GM19239 (cell line): ENCODE measurements around the gene EIF1AX.
"Not testable (repeated sequence)": the region's sequence is repeated elsewhere in the genome, so short reads cannot be mapped to it uniquely, and the experiment has no call there.

Source experiments
- DNase-seq: peaks from one replicate; pipeline ENCODE4 v3.0.0; 2011; ENCODE audit warnings: low spot score; ENCODE audit not compliant: insufficient read length
- FAIRE-seq: peaks from 2 replicates; lab custom pipeline; 2011; peaks lifted over from hg19 to GRCh38; lab: Jason Lieb, UNC

The EIF1AX gene

DNA sequence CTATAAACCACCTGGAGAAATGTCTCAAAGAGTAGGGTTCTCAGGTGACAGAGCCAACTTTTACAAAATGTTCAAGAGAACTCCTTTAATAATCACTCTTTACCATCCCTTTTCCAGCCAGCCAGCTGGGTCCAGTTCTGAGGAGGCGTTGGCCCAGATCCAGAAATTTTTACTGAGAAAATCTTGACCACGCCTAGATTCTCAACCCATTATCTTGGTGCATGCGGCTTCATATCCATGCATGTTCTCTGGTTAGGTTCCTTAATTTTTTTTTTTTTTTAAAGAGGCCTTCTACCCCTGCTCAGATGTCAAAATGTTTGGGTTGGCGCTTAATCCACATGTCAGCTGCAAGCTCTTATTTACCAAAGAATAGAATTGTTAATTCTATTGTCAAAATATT, 13.0 kb downstream of the EIF1AX start:
- DNase-seq (no peak), FAIRE-seq (no peak)

DNA sequence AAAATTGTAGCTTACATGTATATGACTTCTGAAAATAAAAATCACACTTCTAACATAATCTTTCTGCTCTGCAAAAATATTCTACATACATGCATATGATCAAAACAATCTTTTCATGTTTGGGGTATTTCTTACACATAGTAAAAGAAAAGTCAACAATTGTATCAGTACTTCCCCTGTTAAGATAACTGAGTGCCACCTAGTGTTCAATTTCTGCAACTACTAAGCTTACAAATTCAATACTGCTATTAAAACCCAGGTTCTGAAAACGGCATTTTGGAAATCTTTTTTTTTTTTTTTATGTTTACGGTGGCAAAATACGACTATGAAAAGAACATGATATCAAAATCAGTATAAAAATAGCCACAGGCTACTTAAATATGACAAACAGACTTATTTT, 14.2 kb downstream of the EIF1AX start:
- FAIRE-seq, DNase-seq: not testable (repeated sequence)

DNA sequence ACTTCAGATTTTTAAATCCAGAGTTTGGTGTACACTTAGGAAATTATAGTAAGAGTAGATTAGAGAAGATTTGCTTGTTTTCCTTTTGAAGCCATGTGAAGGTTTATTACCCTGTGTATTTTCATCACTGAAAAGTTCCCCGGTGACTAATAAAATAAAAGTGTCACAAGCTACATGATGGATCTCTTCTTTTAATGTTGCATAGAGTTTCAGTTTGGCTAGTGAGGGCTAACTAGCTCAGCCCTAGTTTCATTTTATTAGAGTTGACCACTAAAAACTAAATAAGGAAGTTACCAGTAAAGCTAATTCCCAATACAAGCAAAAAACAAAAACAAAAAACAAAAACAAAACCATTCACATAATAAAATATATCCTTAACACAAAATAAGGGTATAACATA, 14.8 kb downstream of the EIF1AX start:
- not testable (repeated sequence) for FAIRE-seq

GRCh38 chrX:20124964-20125363, 16.7 kb downstream of the EIF1AX start:
- DNase-seq, result no peak
- no peak for FAIRE-seq

More for the DNA sequence above, 14.8 kb downstream of the EIF1AX start:
- DNase-seq, result not testable (repeated sequence)

DNA sequence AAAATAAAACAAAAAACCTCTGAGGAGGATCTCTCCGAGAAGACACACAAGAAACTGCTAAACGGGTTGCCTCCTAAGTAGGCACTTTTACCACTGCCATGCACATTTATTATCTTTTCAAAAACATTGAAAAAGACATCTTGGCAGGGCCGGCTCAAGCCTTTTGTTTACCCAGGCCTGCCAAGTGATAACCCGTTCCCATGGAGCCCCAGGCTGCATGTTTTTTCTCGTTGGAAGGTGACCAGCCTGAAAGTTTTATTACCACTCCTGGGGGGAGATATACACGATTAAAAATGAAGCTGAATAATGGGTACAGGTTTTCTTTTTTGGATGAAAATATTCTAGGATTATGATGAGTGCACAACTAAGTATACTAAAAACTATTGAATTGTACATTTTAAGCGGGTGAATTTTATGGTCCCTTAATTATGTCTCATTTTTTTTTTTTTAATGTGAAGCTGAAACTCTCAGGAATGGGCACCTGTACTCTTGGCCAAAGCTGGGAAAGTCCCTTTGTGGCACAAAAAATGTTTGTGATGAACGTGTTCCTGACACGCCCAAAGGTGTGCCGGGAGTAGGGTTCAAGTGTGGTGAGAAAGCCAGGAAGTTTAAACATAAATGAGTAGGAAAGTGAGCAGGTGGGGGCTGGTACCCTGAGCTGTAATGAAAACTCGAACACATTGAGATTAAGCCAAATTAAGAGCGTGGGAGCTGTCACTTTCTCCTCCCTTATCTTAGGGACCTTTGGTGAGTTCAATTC, 23.4 kb downstream of the EIF1AX start:
- no peak for DNase-seq
- no peak for FAIRE-seq

- DNase-seq, result no peak
- no peak for FAIRE-seq
Observed at GRCh38 chrX:20116577-20117240, 24.9 kb downstream of the EIF1AX start, which contains the start of gene MAP7D2. MAP7D2 (minus strand) TSS chrX:20116907; CDS start chrX:20116879, 28 bp downstream.

GRCh38 chrX:20116087-20116576, 25.5 kb downstream of the EIF1AX start:
- FAIRE-seq (no peak), DNase-seq (no peak)

DNA sequence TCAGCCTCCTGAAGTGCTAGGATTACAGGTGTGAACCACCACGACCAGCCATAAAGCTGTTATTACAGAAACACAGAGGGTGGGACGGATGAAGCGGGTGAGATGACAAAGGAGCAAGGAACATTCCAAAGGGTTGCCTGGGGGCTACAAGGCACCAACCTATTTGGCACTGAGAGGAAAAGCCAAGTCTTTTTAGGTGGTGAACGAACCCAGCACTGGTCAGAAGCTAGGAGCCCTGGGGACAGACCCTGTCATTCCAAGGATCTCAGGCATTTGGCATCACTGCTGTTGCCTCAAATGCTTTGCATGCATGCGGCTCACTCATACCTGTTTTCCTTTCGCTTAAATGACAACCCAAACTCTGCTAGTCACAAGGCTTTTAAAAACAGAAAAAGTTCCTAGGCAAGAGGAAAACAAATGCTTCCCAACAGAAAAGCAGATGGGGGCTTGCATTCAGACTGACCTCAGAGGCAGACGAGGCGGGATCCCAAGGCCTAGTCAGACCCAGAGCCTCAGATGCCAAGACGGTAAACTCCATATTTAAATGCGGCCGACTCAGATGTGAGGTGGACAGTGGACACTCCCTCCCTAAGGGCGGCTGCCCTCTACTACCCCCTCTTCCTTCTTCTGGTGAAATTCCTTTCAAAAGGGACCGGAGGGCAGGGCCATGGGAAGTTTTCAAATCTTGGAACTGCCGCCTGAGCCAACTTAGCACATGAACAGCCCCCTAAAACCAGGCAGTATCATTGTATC, 29.4 kb downstream of the EIF1AX start:
- DNase-seq (no peak), FAIRE-seq (no peak)

DNA sequence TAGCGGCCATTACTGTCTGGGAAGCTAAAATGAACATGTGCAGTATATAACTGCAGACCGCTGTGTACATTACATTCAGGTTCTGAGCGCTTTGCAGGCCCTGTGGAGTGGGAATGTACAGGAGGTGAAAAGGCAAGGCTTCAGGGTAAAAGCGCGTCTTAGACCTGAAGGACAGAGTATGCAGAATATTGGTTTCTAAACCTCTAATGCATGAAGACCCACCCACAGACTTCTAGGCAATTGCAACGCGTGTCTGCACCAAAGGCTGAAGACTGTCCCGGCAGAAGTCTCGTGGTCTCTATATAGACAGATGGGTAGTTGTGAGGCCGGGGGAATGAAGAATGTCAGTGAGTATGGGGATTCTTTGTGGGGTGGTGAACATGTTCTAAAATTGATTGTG, 30.4 kb downstream of the EIF1AX start:
- FAIRE-seq (no peak), DNase-seq (no peak)

DNA sequence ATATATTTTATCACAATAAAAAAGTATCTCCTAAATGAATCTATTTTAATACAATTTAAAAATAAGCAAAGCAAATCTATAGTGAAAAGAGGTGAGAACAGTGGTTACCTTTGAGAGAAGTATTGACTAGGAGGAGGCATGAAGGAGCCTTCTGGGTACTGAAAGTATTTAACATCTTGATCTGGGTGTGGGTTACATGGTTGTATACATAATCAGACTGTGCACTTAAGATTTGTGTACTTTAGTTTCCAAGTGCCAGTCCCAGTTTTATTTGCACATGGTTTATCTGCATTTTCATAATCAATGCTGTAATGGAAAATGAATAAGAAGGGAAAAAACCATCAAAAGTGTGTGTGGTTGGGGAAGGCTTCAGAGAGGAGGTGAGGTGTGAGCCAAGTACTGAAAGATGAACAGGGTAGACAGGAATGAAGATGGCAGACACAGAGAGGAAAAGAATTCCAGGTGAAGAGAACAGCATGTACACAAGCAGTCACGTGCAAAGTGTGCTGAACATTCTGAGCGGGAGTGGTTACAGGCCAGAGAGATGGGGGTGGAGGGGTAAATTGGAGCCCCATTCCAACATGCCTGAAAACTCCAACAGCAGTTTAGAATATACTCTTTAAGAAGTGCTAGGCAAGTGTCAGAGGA, 39.6 kb downstream of the EIF1AX start:
- no peak for DNase-seq
- FAIRE-seq, result no peak

DNA sequence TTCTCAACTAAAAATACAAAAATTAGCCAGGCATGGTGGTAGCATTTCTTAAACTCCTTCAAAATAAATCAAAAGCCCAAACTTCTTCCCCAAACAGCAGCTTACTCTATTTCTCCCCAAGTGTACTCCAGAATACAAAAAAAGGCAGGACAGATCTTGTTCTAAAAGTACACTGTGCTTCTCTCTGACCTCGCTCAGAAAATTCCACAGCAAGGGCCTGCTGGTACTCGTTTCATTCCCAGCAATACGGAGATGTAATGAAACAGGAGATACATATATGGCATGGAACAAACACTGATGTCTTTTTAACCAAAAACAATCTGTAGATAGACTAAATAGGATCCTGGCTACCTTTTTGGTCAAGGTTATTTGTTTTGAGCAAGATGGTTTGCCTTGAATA, 50.1 kb downstream of the EIF1AX start:
- DNase-seq, result no peak
- no peak for FAIRE-seq

GRCh38 chrX:20089845-20090244, 51.8 kb downstream of the EIF1AX start:
- FAIRE-seq (no peak), DNase-seq (no peak)

DNA sequence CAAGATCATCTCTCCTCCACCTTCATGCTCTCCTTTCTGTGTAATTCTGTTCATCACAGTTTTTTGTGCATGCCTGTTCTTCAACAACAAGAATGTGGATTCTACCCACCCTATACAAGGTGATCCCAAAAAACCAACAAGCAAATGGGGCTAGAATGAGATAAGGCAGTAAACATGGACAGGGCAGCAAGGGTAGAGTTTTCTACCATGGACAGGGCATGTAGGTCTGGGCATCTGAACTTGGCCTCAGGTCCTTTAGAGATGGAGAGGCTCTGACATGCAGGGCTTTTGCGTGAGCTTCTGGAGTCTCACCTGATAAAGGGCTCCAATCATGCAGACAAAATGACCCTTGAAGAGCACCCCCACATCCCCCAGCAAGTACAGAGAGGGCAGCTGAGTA, 61.4 kb downstream of the EIF1AX start:
- no peak for DNase-seq
- no peak for FAIRE-seq
